LNCAP (cell line): Measurements from ENCODE around the gene IFI16.

ENCODE experiments used
- CTCF ChIP-seq: fragments of 450-650 bp; IDR thresholded peaks from 2 replicates; pipeline ENCODE4 v1.5.1; 2017; ENCODE audit warnings: mild to moderate bottlenecking

Gene IFI16

GRCh38 chr1:159009704-159010361 lies at the start of gene IFI16:
Gene IFI16, plus strand, starts transcription at chr1:159009907. Its CDS starts 4,774 bp downstream, at chr1:159014681.
- no peak for TF ChIP-seq CTCF

GRCh38 chr1:158961178-158961577 lies 48.5 kb upstream of the IFI16 start:
- TF ChIP-seq CTCF: no peak

- TF ChIP-seq CTCF: no peak
Observed at GRCh38 chr1:158962983-158963382, 46.7 kb upstream of the IFI16 start.

GRCh38 chr1:158969166-158969565 lies 40.5 kb upstream of the IFI16 start:
- no peak for TF ChIP-seq CTCF

GRCh38 chr1:158969855-158970254 lies 39.9 kb upstream of the IFI16 start:
- no peak for TF ChIP-seq CTCF

- TF ChIP-seq CTCF: no peak
Observed at GRCh38 chr1:158972841-158973240, 36.9 kb upstream of the IFI16 start.

GRCh38 chr1:158976219-158976618 lies 33.5 kb upstream of the IFI16 start:
- TF ChIP-seq CTCF: no peak

GRCh38 chr1:158978730-158979129 lies 31.0 kb upstream of the IFI16 start:
- TF ChIP-seq CTCF: no peak
